Activated CD8-positive, alpha-beta T cell treated with anti-CD3 and anti-CD28 coated beads for 36 hours (primary cell): ENCODE results near the gene MEX3A. TPM values are rescaled to one million over a fixed set of nuclear protein-coding genes. Genes with fewer than 3 reads are reported as not detected.

Source experiments
- ATAC-seq: fragments of 200-7000 bp; cut with Tn5 transposase; one replicate; pipeline ENCODE4 v1.10.0; 2021; ENCODE audit warnings: mild to moderate bottlenecking, moderate library complexity
- CTCF ChIA-PET: fragments of 350-600 bp; sonication (Branson Sonifier 250); formaldehyde crosslinking; loops from one replicate; lab custom pipeline; 2021; ENCODE audit warnings: antibody characterized with exemption; lab: Charles Lee
- POLR2A ChIA-PET: fragments of 350-600 bp; sonication (Branson Sonifier 250); formaldehyde crosslinking; loops from one replicate; lab custom pipeline; 2021; ENCODE audit warnings: antibody characterized with exemption; lab: Charles Lee
- DNase-seq: peaks from one replicate; pipeline ENCODE4 v3.0.0-alpha.2; 2020
- H3K27ac Mint-ChIP-seq: one replicate; pipeline ENCODE4 v1.8.0; 2021; ENCODE audit warnings: mild to moderate bottlenecking, mixed read lengths
- H3K27me3 Mint-ChIP-seq: one replicate; pipeline ENCODE4 v1.8.0; 2021; ENCODE audit warnings: mixed read lengths
- H3K36me3 Mint-ChIP-seq: one replicate; pipeline ENCODE4 v1.8.0; 2021; ENCODE audit warnings: low read depth, mixed read lengths
- H3K4me1 Mint-ChIP-seq: one replicate; pipeline ENCODE4 v1.8.0; 2021; ENCODE audit warnings: low read depth, mixed read lengths
- H3K4me3 Mint-ChIP-seq: one replicate; pipeline ENCODE4 v1.8.0; 2021; ENCODE audit warnings: mild to moderate bottlenecking, moderate library complexity, mixed read lengths
- H3K9me3 Mint-ChIP-seq: one replicate; pipeline ENCODE4 v1.8.0; 2021; ENCODE audit warnings: mixed read lengths
- intact Hi-C: fragments of 100-400 bp; cut with micrococcal nuclease; formaldehyde crosslinking; loops from one replicate; pipeline ENCODE4 v1.10.0; 2022
- total RNA-seq, 2 experiments: library from RNA; stranded (reverse); gene quantifications; one replicate each; pipeline ENCODE4 v1.2.3, GENCODE V29; 2021
- TF ChIP-seq, protein P1 (sequence below): fragments of 200-600 bp; IDR thresholded peaks from one replicate; pipeline ENCODE4 v1.8.0; 2022; ENCODE audit warnings: antibody characterized with exemption, mild to moderate bottlenecking

The MEX3A gene
- total RNA-seq, 2 experiments from 2014 or later, result 0.45 to 0.83 TPM

- H3K9me3 Mint-ChIP-seq, result no peaks in the 10 kb centered on the region
- H3K27me3 Mint-ChIP-seq, result no peaks in the 10 kb centered on the region
- H3K36me3 Mint-ChIP-seq, result no peaks in the 10 kb centered on the region
- ChIA-PET CTCF (interaction anchor here (1.0 to 2.0 kb wide), 2 partner anchors 9 to 53 kb away, joined by 3 to 8 read pairs; no protein-coding TSS in a partner anchor), POLR2A (no interaction called here)
- intact Hi-C loops, result no loop called here
- H3K4me3 Mint-ChIP-seq, result no peak overlapping the region
- no peaks in the 10 kb centered on the region for H3K4me1 Mint-ChIP-seq
- H3K27ac Mint-ChIP-seq, result no peak overlapping the region
- DNase-seq, result no peak
- ATAC-seq, result no peak
- TF ChIP-seq, protein P1, sequence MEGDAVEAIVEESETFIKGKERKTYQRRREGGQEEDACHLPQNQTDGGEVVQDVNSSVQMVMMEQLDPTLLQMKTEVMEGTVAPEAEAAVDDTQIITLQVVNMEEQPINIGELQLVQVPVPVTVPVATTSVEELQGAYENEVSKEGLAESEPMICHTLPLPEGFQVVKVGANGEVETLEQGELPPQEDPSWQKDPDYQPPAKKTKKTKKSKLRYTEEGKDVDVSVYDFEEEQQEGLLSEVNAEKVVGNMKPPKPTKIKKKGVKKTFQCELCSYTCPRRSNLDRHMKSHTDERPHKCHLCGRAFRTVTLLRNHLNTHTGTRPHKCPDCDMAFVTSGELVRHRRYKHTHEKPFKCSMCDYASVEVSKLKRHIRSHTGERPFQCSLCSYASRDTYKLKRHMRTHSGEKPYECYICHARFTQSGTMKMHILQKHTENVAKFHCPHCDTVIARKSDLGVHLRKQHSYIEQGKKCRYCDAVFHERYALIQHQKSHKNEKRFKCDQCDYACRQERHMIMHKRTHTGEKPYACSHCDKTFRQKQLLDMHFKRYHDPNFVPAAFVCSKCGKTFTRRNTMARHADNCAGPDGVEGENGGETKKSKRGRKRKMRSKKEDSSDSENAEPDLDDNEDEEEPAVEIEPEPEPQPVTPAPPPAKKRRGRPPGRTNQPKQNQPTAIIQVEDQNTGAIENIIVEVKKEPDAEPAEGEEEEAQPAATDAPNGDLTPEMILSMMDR, result no peak
Observed at GRCh38 chr1:156075775-156076204, 6.5 kb downstream of the MEX3A start.

- ATAC-seq (no peak), DNase-seq (no peak)
- ChIA-PET POLR2A (no interaction called here), CTCF (interaction anchor here (1.0 to 2.0 kb wide), 3 partner anchors 8 to 54 kb away, joined by 3 to 8 read pairs (median 3); no protein-coding TSS in a partner anchor)
- no peaks in the 10 kb centered on the region for H3K4me1 Mint-ChIP-seq
- no peaks in the 10 kb centered on the region for H3K9me3 Mint-ChIP-seq
- no peaks in the 10 kb centered on the region for H3K27me3 Mint-ChIP-seq
- H3K36me3 Mint-ChIP-seq, result no peaks in the 10 kb centered on the region
- H3K4me3 Mint-ChIP-seq, result no peak overlapping the region
- TF ChIP-seq, protein P1, result no peak
- intact Hi-C loops, result no loop called here
- no peak overlapping the region for H3K27ac Mint-ChIP-seq
Observed at GRCh38 chr1:156075162-156075561, 7.1 kb downstream of the MEX3A start.

- Mint-ChIP-seq H3K27me3 (no peaks in the 10 kb centered on the region), H3K9me3 (no peaks in the 10 kb centered on the region), H3K36me3 (no peaks in the 10 kb centered on the region), H3K27ac (no peak overlapping the region), H3K4me1 (no peaks in the 10 kb centered on the region), H3K4me3 (no peak overlapping the region)
- CTCF ChIA-PET, result interaction anchor here (1.0 to 2.0 kb wide), 2 partner anchors 22 to 55 kb away, joined by 3 to 8 read pairs; no protein-coding TSS in a partner anchor
- POLR2A ChIA-PET, result no interaction called here
- TF ChIP-seq, protein P1, result no peak
- no peak for DNase-seq
- intact Hi-C loops, result no loop called here
- no peak for ATAC-seq
Observed at GRCh38 chr1:156074661-156075060, 7.6 kb downstream of the MEX3A start.

DNA sequence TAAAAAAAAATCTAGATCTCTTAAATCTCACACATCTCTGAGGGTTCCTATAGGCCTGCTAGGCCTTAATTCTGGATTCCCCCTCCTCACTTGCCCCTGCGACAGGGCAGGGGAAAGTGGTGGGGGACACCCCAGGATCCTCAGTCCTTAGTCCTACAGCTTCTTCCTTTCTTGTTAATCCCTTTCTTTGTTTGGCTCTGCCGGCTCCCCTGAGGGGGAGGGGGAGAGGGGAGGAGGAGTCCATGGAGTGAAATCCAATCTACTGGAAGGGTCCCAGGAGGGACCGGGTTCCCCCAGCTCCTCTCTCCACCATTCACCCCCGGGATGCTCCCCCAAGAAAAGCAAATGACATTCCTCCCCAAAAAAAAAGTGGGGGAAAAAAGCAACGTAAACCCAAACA, 8.5 kb downstream of the MEX3A start:
- no peak overlapping the region for H3K4me3 Mint-ChIP-seq
- POLR2A ChIA-PET, result interaction anchor here (0.7 to 1.1 kb wide), 3 partner anchors 8 to 140 kb away, joined by 3 to 5 read pairs (median 4); no protein-coding TSS in a partner anchor
- intact Hi-C loops, result no loop called here
- H3K36me3 Mint-ChIP-seq, result no peaks in the 10 kb centered on the region
- TF ChIP-seq, protein P1, result no peak
- DNase-seq (no peak), ATAC-seq (no peak)
- H3K27ac Mint-ChIP-seq, result no peak overlapping the region
- CTCF ChIA-PET, result interaction anchor here (0.7 to 2.0 kb wide), 5 partner anchors 10 to 344 kb away, joined by 3 to 8 read pairs (median 3); no protein-coding TSS in a partner anchor
- no peaks in the 10 kb centered on the region for H3K27me3 Mint-ChIP-seq
- no peaks in the 10 kb centered on the region for H3K9me3 Mint-ChIP-seq
- H3K4me1 Mint-ChIP-seq, result no peaks in the 10 kb centered on the region

GRCh38 chr1:156073110-156073687, 9.1 kb downstream of the MEX3A start:
- Mint-ChIP-seq H3K27me3 (no peaks in the 10 kb centered on the region), H3K36me3 (no peaks in the 10 kb centered on the region), H3K4me1 (no peaks in the 10 kb centered on the region), H3K4me3 (no peak overlapping the region), H3K9me3 (no peaks in the 10 kb centered on the region), H3K27ac (no peak overlapping the region)
- ChIA-PET POLR2A (interaction anchor here (0.6 to 1.1 kb wide), 6 partner anchors 8 to 230 kb away, joined by 3 to 5 read pairs (median 3); partner anchors contain the start of gene UBQLN4), CTCF (interaction anchor here (0.7 to 2.0 kb wide), 6 partner anchors 10 to 344 kb away, joined by 3 to 8 read pairs (median 3); no protein-coding TSS in a partner anchor)
- intact Hi-C loops, result no loop called here
- TF ChIP-seq, protein P1, result no peak
- ATAC-seq (no peak), DNase-seq (no peak)
